Measurements from ENCODE around the gene SMIM43.
A peak's percentile ranks its signal among the peaks of the same experiment; 100 is the strongest.
"Not testable (repeated sequence)": the region's sequence is repeated elsewhere in the genome, so short reads cannot be mapped to it uniquely, and the experiment has no call there.

The SMIM43 gene

DNA sequence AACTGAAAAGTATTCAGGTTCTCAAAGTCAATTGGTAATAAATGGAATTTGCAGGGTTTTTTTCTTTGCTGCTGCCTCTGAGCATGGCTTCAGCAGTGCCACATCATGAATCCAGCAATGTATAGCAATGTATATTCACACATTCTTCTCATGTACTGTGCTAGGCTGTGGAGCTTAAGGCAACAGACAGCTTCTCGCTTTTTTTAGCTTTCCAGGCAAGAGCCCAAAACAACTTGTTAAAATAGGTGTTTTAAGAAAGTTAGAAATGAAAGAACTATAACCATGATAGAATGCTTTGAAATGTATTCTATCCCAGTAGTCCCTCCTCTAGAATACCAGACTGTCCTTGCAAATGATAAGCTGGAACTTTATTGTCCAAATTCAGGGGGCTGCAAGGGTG is 30.4 kb downstream of the SMIM43 start:
- no peak for DNase-seq

DNA sequence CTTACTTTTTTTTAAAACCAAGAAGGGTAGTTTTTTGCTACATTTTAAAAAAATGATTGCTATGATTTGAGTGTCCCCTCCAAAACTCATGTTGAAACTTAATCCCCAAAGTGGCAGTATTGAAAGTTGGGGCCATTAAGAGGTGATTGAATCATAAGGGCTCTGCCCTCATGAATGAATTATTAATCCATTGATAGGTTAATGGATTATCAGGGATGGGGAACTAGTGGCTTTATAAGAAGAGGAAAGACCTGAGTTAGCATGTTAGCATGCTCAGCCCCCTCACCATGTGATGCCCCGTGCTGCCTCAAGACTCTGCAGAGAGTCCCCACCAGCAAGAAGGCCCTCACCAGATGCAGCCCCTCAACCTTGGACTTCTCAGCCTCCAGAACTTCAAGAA is 31.0 kb downstream of the SMIM43 start:
- no peak for DNase-seq

DNA sequence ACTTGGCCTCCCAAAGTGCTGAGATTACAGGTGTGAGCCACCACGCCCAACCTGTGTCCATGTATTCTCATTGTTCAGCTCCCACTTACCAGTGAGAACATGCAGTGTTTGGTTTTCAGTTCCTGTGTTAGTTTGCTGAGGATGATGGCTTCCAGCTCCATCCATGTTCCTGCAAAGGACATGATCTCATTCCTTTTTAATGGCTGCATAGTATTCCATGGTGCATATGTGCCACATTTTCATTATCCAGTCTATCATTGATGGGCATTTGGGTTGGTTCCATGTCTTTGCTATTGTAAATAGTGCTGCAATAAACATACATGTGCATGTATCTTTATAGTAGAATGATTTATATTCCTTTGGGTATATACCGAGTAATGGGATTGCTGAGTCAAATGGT is 35.2 kb downstream of the SMIM43 start:
- not testable (repeated sequence) for DNase-seq

DNA sequence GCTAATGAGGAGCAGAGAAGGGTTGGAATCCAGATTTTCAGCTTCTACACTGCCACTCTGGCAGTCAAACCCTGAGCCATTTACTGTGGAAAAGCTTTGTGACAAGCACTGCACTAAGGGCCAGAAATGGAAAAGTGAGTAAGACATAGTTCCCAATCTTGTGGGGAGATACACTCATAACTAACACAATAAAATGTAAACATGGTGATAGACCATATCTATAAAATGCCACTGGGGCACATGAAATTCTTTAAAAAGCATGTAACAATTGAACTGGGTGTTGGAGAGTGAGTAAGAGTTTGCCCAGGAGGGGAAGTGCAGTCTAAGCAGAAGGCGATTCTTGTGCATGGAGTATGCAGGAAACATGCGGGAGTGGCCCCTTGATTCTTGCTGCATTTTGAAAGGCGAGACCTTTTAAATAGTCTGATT is 36.2 kb downstream of the SMIM43 start:
- DNase-seq, result no peak

DNA sequence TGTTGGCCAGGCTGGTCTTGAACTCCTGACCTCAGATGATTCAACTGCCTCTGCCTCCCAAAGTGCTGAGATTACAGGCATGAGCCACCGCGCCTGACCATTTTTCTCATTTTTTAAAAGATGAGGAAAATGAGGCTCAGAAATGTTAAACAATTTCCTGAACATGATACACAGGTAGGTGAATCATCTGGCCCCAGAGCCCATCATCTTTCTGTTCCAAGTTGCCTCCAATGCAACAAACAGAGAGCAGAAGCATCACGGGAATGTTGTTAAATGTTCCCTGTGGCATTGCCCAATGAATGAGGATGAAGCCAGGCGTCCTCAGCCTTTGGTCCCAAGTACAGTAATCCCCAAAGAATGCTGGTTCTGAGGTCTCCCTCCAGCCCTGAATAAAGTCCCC is 36.9 kb downstream of the SMIM43 start:
- DNase-seq, result no peak

DNA sequence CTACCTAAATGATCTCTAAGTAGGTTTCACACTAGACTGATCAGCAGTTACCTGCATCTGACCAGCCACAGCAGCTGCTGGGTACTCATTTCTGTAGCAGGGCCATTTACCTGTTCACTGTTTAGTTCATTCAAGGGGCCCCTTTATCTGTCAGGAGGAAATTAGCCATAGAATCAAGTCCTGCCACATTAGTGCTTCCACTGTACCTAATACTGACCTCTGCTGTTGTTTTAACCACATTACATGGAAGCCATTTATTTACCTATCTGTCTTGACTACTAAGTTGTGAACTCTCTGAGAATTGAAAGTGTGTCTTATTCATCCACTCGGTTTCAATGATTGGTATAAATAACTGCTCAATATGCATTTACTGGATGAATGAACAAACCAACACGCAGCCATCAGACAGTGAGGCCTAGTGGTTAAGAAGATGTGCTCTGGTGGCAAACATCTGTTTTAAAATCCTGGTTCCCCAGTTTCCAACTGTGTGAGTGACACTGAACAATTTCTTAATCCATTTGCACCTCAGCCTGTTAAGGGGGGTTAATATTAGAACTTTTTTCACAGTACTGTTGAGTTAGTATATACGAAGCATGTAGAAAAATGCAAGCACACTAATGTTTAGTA is 38.2 kb downstream of the SMIM43 start:
- no peak for DNase-seq

DNA sequence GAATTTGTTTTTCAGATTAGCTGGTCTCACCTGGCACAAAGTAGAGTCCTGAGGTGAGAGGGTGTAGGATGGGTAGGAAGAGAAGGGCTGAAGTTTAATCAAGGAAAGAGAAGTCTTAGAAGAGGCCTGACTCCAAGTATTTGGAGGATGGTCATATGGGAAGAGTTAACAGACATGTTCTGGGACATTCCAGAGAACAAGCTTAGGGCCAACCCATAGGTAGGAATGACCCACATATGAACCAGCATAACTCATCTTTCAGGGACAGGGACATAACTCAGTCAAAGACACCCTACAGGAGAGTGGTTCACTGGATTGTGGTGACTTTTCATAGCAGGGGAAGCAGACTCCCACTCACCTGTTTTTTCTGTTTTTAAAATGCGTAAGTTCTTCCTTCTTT is 40.3 kb downstream of the SMIM43 start:
- no peak for DNase-seq

DNA sequence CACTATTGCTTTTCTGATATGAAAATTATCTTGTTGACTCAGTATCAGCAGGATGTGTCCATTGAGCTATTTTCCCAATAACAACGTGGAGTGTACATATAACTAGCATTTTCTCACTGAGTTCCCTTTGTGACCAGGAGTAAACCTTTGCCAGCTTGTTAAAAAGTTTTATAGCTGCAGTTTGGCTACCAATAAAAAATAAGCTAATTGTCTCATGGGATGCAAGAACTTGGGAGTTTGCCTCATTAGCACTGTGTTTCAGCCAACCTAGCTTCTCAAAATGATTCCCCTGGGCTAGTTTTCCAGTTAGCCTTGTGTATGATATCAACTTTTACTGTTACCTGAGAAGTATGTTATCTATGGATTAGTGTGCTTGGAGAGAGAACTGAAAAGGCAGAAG is 43.3 kb downstream of the SMIM43 start:
- DNase-seq, result no peak

DNA sequence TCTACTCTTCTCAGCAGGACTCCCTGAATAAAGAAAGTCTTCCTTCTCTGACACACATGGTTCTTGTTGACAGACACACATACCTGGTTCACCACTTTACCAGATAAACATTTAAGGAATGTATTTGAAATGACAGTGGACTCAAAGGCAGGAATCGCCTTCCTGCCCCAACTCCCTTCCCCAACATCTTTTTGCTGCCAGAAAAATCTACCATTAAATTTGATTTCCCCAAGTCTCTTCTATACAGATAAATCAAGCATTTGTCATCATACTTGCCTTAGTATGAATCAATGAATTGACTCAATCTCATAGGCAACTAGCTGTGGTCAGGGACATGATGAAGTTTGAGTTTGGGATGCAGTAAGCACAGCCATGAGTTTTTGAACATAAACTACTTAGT is 44.9 kb downstream of the SMIM43 start:
- no peak for DNase-seq

DNA sequence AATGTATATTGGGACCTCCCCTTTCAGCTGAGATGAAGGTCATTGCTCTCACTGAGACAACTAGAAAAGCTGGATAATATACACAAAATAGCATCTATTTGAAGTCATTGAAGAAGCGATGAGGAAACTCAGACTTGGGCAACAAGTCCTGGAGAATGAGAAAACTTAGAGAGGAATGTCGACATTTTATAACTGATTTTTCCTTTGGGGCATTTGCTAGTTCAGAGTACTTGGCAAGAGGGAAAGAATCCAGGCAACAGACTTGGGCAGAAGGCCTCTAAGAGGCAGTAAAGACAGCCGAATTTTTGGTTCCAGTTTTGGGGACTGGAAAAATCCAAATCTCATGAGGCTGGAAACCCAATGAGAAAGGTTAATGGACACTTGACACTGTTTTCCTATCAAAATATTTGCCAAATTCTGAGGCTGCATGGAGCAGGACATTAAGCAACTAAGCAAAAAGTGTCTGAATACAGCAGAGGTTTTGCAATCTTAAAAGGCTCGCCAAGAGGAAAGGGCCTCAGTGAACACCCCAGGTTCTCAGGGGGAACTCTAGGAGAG is 47.2 kb downstream of the SMIM43 start:
- no peak for DNase-seq

DNA sequence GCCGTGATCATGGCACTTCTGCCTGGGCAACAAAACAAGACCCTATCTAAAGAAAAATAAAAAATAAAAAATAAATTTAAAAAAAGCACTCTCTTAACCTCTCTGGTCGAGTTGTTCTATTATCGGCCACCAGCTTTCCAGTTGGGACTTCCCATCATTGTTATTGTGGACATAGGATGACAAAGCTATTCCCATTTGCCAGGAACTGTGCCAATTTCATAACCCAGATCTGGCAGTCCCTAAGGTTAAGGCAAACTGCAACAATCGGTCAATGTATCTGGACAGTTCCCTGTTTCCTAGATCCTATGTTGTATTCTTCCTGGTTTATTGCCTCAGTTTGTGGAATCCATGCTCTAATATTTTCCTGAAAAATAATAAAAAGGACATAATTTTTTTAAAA is 50.4 kb downstream of the SMIM43 start:
- DNase-seq, result no peak

DNA sequence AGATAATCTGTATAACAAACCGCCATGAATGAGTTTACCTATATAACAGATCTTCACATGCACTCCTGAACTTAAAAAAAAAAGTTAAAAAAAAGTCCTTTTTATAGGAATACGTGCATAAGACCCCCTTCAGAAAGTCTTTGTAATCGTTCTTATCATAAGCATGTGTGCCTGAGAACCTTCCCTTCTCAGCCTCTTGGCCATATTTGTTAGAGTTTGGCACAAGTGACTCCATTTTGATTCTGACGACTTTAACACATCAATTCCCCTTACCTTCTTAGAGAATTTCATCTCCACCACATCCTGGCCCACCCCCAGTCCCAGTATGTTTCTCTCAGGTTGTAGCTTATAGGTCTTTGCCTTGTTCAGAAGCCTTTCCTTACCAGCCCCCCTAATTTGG is 52.2 kb downstream of the SMIM43 start:
- no peak for DNase-seq

DNA sequence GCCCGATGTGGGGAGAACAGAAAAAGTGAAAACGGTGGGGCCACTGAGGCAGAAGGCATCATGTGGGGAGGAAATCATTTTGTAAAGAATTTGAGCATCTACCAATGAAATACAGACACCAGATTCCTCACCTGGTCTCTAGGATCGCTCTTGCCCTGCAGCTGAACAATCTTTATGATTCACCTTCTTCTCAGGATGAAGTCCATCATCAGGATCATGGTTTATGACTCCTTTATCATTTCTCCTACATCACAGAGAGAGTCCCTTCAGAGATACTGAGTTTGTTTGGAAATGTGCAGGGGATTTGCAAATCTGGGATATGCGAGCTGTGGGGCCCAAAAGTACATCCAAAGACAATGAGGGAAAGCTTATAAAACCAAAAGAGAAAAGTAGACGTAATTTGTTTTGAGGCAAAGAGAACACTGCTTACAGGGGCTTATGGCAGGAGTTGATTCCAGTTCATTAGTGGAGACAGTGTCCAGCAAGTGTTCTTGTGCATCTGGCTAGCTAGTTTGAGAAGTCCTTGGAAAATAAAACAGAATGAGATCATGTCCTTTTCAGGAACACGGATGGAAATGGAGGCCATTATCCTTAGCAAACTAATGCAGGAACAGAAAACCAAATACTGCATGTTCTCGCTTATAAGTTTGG is 52.8 kb downstream of the SMIM43 start:
- DNase-seq, result no peak

DNA sequence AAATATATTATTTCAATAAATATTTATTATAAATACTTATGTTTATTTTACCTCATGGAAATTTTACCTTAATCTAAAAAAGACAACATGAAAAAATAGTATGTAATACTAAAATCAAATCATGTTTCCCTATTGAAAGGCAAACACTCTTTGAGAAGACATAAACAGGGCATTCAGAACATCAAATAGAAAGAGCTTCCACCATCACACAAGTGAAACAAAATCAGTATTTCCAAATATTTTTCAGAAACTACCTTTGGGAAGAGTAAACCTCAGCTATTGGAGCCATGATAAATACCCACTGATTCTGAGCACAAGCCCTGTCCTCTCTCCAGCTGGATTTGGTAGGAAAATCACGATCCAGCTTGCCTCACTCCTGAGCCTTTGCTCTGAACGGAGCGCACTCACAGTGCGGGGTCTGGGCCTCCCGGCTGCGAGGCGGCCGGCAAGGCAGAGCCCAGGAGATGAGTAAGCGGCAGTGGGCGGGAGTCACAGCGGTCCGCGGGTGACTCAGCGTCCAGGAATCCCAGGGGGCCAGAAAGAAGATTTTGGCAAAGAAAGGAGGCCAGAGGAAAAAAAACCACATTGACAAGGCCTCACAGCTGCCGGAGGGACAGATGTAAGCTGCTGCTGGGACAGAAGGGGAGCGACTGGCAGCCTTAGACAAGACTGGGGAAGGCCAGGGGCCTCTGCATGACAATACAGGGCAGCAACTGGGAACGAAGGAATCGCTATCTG is 53.5 kb downstream of the SMIM43 start:
- peak; percentile 8 to 13 for DNase-seq

DNA sequence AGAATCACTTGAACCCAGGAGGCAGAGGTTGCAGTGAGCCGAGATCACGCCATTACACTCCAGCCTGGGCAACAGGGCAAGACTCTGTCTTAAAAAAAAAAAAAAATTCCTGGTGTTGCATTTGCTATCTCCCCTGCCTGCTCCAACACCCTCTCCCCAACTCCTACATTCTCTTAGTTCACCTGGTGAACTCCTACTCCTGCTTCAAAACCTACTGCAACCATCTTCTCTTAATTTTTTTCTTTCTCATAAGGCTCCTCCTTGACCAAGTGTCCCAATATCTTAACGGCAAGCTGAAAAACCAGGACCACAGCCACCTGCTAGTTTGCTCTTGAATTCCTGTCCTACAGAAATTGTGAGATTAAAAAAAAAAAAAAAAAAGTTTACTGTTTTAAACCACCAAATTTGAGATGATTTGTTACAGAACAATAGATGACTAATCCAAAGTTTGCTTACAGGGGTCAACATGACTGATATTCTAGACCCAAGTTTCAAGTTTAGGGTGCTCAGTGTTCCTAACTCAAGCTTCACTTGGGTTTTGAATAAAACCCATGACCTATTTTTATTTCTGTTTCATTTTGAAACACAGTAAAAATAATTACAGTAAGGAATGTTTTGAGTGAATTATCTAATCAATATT is 55.1 kb downstream of the SMIM43 start:
- DNase-seq, result no peak
